Measurements from ENCODE around the gene RBP3. TPM values are rescaled to one million over a fixed set of nuclear protein-coding genes. Genes with fewer than 3 reads are reported as not detected.

The RBP3 gene
- total and polyA plus RNA-seq, 2 of the 4 experiments (the other 2 are of a cell fraction), result not detected

DNA sequence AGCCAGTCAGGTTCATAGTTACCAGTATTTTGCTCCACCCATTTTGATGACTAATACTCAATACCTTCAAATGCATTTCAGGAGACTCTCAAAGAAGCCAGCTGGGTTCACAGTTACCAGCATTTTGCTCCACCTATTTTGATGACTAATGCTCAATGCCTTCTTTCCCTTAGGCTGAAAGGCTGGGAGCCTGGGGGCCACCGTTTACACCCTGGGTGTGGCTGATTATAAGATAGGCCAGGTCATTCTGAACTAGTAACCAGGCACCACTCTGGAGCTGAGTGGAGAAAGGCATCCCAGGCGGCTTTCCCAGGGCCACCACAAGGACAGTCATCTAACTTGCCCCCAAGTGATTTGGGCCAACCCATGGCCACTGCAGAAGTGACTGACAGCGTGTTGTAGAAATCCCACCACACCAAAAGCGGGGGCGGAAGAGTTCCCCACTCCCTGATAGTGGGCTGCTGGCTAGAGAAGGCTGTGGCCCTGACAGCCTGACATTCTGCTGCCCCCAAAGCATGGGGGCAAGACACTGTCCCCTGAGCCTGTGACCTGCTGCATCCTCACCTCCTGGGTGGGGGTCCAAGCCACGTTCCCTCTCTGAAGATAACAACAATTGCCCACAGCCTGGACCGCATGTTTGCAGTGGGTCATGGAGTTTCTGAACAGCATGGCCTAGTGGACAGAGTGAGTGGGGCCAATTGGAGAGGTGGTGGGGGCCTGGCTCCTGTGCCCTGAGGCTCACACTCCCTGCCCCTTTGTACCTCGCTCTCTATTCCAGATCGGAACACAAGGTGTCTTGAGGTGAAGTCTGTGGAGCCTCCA, 58.9 kb downstream of the RBP3 start:
- H3K4me1 ChIP-seq (ENCODE audit: control insufficient read depth, insufficient read depth, low read length), result peaks cover 26% of the 10 kb centered on the region

More for the DNA sequence above, 58.9 kb downstream of the RBP3 start:
- in situ Hi-C loops (cut with MboI; ENCODE audit: low sequenced_read_pairs) (loop anchor here (25.0 kb wide), 1 partner anchor 870 kb away; no protein-coding TSS in a partner anchor), intact Hi-C loops (cut with micrococcal nuclease) (no loop called here), dilution Hi-C loops (cut with HindIII; ENCODE audit: low sequenced_read_pairs, unreplicated experiment) (no loop called here)
- H2BK15ac ChIP-seq (ENCODE audit: low read depth, low read length), result no peak overlapping the region; the same call in 2 of the 3 replicates
- H3K9me3 ChIP-seq (ENCODE audit: control insufficient read depth, insufficient read depth, low read length), result no peaks in the 10 kb centered on the region
- no peak overlapping the region for H3K56ac ChIP-seq (ENCODE audit: extremely low read depth, insufficient read depth, low read length)
- ATAC-seq (ENCODE audit: low read depth) (peak; percentile 19), DNase-seq (peak; percentile 73)
- H3K4me3 ChIP-seq (ENCODE audit: insufficient read depth, low read depth, low read length), result no peak overlapping the region
- H4K5ac ChIP-seq (ENCODE audit: low read depth, low read length), result no peak overlapping the region
- H3K27me3 ChIP-seq (ENCODE audit: control insufficient read depth, insufficient read depth, low read length), result peaks cover 7% of the 10 kb centered on the region
- peaks cover 33% of the 10 kb centered on the region for H3K9me1 ChIP-seq (ENCODE audit: insufficient read depth, low read length)
- no peaks in the 10 kb centered on the region; the same call in 1 of the 2 replicates for H4K20me1 ChIP-seq (ENCODE audit: insufficient read depth, low read length)
- H3K4ac ChIP-seq (ENCODE audit: low read depth, low read length), result peak overlapping the region; percentile 83
- H3K36me3 ChIP-seq (ENCODE audit: control insufficient read depth, insufficient read depth, low read length), result no peaks in the 10 kb centered on the region
- TF ChIP-seq FOS (IDR thresholded peaks at IDR 0.05; ENCODE audit: low read depth, low read length), result peak; percentile 22; the same call in 1 of the 2 replicates
- TF ChIP-seq CHD1 (IDR thresholded peaks at IDR 0.05; ENCODE audit: low read depth, low read length), result no peak
- TF ChIP-seq MAFK (IDR thresholded peaks at IDR 0.05; ENCODE audit: low read depth, low read length), result peak; percentile 44
- H4K8ac ChIP-seq (ENCODE audit: low read depth in 2 of 2, low read length in 2 of 2), result peak overlapping the region in 1 of 2 experiments; percentile 47; a peak in 1 of 4 replicates
- peak overlapping the region; percentile 53; the same call in 1 of the 2 replicates for H3K14ac ChIP-seq (replicated peaks; ENCODE audit: low read depth, low read length)
- POLR2A ChIA-PET (ENCODE audit: unreplicated experiment), result no interaction called here
- no peak overlapping the region for H3K27ac ChIP-seq (ENCODE audit: insufficient read depth, low read length)
- H2AFZ ChIP-seq (replicated peaks; ENCODE audit: low read length, poor library complexity), result peak overlapping the region; percentile 77
- CTCF ChIA-PET, result no interaction called here
- peak overlapping the region; percentile 79 for H2BK120ac ChIP-seq (ENCODE audit: low read depth, low read length)
- H2BK5ac ChIP-seq (ENCODE audit: low read depth, low read length, poor library complexity, severe bottlenecking), result peak overlapping the region; percentile 17
- no TSS peak for BruUV-seq (replicated peaks)
- no peak overlapping the region for H3K9ac ChIP-seq (ENCODE audit: low read depth, low read length)
- no CpG with 5 or more reads among the region's 9 CpGs for WGBS, 2 experiments (ENCODE audit: extremely low coverage in 2 of 2, insufficient read length in 1 of 2)
- peak overlapping the region; percentile 81 for H2AK5ac ChIP-seq (ENCODE audit: low read depth, low read length)
- H3K4me2 ChIP-seq (ENCODE audit: low read depth, low read length), result no peak overlapping the region
- peak overlapping the region; percentile 64 for H2BK20ac ChIP-seq (ENCODE audit: low read depth, low read length)
- peak overlapping the region; percentile 70 for H4K91ac ChIP-seq (ENCODE audit: insufficient read depth, low read depth, low read length)
- H3K23ac ChIP-seq (ENCODE audit: low read depth, low read length), result no peak overlapping the region
- H3K79me1 ChIP-seq (ENCODE audit: low read depth in 1 of 2, low read length in 2 of 2), result no peaks in the 10 kb centered on the region
- H3K18ac ChIP-seq (ENCODE audit: low read depth, low read length), result no peak overlapping the region
- H2AK9ac ChIP-seq (replicated peaks; ENCODE audit: low read depth, low read length, poor library complexity), result peak overlapping the region; percentile 91

Other genes starting within 250 kb of the RBP3 start
- gene GDF10, start 48.2 kb upstream of the RBP3 start, total RNA-seq (2012; rRNA removed), result not detected in 2 replicates
- 0.26 and 0.34 TPM in 2 replicates for gene GDF10, start 48.2 kb upstream of the RBP3 start, polyA plus RNA-seq (2012; rRNA removed)
- gene GDF2, start 25.9 kb upstream of the RBP3 start, total RNA-seq (2012; rRNA removed), result under 0.01 TPM in 1 of 2 replicates, not detected in the other
- 0.04 TPM in 1 of 2 replicates, not detected in the other for gene GDF2, start 25.9 kb upstream of the RBP3 start, polyA plus RNA-seq (2012; rRNA removed)
- under 0.01 TPM in 2 replicates for gene ZNF488, start 35.9 kb downstream of the RBP3 start, total RNA-seq (2012; rRNA removed)
- gene ZNF488, start 35.9 kb downstream of the RBP3 start, polyA plus RNA-seq (2012; rRNA removed), result 0.14 TPM in 2 replicates
- 0.83 and 0.90 TPM in 2 replicates for gene ANXA8, start 135.8 kb downstream of the RBP3 start, total RNA-seq (2012; rRNA removed)
- 1.1 and 1.3 TPM in 2 replicates for gene ANXA8, start 135.8 kb downstream of the RBP3 start, polyA plus RNA-seq (2012; rRNA removed)
- gene FAM25G, start 143.3 kb downstream of the RBP3 start, total RNA-seq (2012; rRNA removed), result not detected in 2 replicates
- gene FAM25G, start 143.3 kb downstream of the RBP3 start, polyA plus RNA-seq (2012; rRNA removed), result not detected in 2 replicates
- gene AGAP9, start 175.3 kb downstream of the RBP3 start, total RNA-seq (2012; rRNA removed), result 2.5 and 3.2 TPM in 2 replicates
- gene AGAP9, start 175.3 kb downstream of the RBP3 start, polyA plus RNA-seq (2012; rRNA removed), result 10.0 and 11.2 TPM in 2 replicates

All from IMR-90 (cell line).